HG03175 (cell line): ENCODE results near the gene SNRPD1.
A peak's percentile ranks its signal among the peaks of the same experiment; 100 is the strongest.
"Not testable (repeated sequence)": the region's sequence is repeated elsewhere in the genome, so short reads cannot be mapped to it uniquely, and the experiment has no call there.

Experiments used
- ATAC-seq: cut with Tn5 transposase; IDR thresholded peaks from one replicate; pipeline ENCODE4 v1.9.1; 2021; ENCODE audit warnings: mild to moderate bottlenecking, moderate library complexity; ENCODE audit not compliant: unreplicated experiment

SNRPD1 gene

DNA sequence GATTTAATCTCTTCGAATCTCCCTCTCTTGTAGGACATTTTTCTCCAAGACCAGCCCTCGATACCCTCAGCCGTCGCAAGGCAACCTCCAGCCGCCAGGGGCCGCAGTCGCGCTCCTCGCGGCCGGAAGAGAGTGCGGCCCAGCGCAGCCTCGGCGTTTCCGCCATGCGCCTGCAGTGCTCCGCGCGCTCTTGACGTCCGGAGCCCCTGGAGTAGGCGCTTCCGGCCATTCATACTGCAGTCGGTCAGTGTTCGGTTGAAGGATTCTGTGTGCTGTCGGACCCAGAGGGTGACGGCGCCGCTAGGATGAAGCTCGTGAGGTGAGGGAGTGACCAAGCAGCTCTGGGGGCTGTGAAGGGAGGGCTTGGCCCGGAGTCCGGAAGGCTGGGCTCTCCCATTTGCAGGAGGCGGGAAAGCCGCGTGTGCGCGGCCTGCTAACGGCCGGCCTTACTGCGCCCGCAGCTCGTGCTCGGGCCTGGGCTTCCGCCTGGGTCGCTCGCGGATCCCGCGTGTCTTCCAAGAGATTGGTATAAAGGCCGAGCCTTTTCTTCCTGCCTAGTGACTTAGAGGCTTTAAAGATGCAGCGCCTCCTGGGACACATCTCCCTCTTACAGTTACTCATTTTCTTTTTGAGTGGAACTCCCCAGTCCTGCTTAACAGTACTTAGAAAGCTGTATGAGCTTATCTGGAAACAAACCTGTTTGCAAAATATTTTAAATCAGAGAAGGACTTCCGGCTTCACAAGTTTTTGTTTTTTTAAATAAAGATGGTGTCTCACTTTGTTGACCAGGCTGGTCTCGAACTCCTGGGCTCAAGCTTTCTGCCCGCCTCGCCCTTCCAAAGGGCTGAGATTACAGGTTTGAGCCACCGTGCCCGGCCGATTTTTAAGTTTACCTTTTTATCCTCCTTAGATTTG lies at the start of gene SNRPD1:
Gene SNRPD1, plus strand, starts transcription at position 190 of the 915 bp plus-strand sequence. Its CDS starts 116 bp downstream, at position 306.
- ATAC-seq, result peak; percentile 98

DNA sequence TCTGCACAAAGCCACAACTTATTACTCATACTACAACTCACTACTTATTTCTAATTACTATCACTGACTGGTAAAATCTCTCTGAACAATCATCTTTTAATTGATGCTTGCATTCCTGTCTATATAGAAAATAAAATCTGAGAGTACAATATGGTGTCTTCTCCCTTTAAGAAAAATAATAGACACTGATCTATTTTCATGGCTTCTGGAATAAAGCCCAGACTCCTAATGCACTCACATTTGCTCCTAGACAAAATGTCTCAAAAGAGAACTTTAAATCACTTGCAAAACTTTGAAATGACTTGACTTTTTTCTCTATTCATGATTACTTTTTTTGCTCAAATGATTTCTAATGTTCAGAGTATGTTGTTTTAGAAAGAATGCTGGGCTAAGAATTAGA lies 40.3 kb upstream of the SNRPD1 start:
- no peak for ATAC-seq

DNA sequence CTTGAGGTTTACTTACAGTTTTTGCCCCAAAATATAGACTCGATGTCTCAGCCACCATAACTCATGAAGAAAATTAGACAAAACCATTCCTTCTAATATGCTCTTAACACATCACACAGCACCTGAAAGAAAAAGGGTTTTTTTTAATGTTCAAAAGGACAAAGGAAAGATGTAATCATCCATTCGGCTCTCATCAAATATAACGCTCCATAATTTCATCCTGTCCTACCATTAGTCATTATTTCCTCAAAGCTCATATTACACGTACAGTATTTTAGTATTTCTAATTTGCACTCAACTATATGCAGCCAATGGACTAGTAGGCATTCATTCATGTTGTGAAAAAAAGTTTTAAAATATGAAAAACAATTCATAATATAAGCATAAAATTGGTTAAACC lies 36.5 kb upstream of the SNRPD1 start:
- no peak for ATAC-seq

DNA sequence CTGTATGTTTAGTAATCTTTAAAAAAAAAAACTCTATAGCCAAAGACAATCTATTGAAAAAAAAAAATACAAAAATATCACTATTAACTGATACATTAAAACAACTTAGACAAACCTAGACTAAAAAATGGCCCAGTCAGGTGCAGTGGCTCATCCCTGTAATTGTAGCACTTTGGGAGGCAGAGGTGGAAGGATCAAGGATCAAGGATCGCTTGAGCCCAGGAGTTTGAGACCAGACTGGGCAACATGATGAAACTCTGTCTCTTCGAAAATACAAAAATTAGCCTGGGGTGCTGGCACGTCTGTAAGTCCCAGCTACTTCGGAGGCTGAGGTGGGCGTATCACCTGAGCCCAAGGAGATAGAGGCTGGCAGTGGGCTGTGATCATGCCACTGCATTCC lies 27.7 kb upstream of the SNRPD1 start:
- ATAC-seq, result no peak

DNA sequence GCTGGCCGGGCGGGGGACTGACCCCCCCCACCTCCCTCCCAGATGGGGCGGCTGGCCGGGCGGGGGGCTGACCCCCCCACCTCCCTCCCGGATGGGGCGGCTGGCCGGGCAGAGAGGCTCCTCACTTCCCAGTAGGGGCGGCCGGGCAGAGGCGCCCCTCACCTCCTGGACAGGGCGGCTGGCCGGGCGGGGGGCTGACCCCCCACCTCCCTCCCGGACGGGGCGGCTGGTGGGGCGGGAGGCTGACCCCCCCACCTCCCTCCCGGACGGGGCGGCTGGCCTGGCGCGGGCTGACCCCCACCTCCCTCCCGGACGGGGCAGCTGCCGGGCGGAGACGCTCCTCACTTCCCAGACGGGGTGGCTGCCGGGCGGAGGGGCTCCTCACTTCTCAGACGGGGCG lies 19.8 kb upstream of the SNRPD1 start:
- ATAC-seq, result not testable (repeated sequence)

DNA sequence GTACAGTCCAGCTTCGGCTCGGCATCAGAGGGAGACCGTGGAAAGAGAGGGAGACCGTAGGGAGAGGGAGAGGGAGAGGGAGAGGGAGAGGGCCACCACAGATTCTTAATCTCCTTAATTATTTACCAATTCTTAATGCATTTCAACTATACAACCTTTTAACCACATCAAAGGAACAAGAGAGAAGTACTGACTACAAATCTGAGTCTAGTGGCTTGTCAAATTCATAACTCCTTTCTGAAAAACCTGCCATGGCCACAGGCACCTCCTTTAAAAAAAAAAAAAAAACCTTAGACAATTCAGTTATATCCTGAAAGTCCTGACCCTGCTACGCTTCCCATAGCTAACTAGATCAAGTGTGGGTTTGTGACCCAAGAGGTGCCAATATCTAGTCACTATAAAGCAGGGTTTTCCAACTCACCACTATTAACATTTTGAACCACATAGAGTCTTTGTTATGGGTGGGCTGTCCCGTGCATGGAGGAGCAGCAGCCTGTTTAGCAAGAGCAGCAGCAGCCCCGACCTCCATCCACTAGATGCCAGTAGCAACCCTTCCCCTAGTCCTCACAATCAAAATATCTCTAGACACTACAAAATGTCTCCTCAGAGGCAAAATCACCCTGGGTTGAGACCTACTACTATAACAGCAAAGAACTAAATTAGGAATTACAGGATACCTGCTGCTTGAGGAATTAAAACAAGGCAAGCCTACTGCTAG lies 18.4 kb upstream of the SNRPD1 start:
- no peak for ATAC-seq

DNA sequence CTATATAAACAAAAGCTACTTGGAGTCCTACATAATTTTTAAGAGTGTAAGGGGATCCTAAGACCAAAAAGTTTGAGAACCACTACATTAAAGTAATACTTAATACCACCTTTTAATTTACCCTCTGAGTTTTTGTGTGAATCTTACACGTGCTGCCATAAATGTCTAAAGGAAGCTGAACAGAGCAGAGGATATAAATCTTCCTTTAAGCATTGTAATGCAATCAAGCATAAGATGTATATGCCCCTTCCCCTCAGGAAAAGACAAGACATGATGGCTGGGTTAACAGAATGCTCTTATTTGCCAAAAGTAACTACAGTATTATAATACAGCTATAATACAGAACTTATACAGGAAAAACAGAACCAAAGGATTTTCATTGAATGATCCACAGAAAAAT lies 14.5 kb upstream of the SNRPD1 start:
- no peak for ATAC-seq

DNA sequence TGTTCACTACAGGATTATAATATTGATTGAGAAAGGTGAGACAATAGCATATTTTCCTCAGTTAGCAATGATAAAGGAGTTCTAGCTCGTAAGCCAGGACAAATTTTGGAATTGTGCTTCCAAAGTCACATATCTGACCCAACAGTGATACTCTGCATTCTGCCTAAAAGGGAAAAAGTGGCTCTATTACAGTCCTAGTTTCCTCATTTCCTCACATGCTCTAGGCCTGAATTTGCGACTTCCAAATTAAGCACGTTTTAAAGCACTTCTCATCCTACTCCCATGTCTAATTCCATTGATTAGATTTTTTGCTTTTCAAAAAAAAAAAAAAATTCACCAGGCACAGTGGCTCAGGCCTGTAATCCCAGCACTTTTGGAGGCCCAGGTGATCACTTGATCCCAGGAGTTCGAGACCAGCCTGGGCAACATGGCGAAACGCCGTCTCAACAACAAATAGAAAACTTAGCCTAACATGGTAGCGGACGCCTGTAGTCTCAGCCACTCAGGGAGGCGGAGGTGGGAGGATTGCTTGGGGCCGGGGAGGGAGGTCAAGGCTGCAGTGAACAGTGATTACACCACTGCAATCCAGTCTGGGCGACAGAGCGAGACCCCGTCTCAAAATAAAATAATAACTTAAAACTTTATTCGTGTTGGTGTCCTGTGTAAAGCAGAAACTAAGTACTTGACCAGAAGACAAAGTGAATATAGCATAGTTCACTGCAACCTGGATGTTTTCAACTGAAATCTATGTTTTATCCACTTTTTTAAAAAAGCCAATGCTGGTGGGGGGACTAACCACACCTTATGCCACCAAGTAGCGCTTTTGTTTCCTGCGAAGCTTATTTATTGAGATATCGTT lies 13.2 kb upstream of the SNRPD1 start:
- ATAC-seq, result no peak

DNA sequence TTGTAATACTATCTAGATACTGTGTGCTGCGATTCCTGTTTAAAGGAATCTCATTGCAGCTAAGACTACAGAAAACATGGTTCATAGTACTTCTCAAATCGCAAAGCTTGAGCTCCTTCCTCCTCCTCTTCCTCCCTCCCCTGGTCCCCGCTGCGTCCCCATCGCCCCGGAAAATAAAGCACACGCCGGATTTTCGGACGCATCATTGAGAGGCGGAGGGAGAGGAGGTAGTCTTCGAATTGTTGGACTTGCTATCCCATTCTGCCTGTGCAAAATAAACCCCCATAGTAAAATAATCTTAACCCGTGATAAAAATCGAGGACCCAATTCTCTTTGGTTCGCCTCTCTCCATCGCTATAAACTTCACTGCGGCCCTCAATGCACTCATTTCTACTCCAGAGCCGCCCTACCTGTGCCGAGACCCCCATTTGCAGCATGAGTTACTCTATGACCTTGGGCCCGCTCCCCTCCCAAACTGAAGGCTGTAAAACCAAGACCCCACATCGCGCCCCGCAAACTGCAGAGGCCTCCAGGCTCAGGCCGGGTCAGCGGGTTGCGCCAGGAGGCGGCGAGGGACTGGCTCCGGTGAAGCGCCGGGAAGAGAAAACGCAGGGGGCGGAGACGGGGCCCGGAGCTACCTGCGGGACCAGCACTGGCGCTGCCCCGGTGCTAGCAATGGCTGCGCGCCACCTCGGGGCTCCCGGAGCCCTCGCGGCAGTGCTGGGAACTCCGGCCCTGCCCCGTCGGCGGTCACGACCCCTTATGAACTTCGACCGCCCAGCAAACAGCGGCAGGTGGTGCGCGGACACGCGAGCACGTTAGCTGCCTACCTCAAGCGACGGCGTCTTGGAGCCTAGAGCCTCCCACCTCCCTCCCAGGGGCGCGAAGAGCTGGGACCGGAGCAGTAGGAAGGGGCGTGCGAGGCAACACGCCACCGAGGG lies 12.3 kb upstream of the SNRPD1 start:
- ATAC-seq, result peak; percentile 47

DNA sequence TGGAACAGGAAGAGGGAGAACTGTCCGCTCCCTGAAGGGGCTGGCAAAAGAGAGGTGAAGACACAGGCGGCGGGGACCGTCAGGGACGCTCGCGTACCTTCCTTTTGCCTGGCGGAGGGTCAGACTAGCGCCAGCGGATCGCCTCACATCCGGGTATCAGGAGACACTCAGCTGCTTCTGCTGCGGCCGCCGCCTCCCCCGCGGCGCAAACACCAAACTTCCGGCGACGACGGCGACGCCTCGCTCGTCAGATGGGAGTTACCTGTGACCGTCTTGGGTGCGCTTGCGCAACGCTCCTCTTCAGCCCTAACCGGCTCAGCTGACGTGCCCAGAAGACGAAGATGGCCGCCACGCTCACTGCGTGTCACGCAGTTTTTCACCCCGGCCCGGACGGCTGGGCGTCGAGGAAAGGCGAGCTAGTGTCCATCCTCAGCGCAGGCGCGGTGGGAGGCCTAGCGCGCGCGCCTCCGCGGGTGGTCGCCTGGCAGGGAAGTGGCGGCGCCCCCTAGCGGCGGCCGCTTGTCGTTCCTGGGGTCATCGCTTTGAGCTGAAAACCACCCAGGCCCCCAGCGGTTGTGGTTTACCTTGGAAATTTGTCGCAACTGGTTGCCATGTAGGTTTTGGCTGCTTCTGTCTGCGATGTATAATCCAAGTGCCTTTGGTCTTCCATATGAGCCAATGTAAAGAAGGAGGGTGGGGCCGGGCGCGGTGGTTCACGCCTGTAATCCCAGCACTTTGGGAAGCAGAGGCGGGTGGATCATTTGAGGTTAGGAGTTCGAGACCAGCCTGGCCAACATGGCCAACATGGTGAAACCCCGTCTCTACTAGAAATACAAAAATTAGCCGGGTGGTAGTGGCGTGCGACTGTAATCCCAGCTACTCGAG lies 11.3 kb upstream of the SNRPD1 start, which contains the start of gene ESCO1:
Gene ESCO1, minus strand, starts transcription at position 179 of the 885 bp plus-strand sequence. CDS start 25,861 bp downstream, outside the sequence.
- ATAC-seq, result peak; percentile 85

DNA sequence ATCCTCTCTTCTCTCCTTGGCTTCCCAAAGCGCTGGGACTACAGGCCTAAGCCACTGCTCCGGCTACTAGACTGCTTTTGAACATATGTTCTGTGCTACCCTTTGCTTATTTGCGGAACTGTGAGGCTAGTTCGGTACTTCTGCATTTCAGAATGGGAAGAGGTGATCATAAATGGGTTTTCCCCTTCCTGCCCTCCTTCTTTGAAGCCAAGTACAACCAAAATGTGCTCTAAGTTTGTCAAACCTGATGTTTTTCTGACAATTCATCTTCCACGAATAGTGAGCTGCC lies 9.9 kb upstream of the SNRPD1 start:
- ATAC-seq, result no peak

DNA sequence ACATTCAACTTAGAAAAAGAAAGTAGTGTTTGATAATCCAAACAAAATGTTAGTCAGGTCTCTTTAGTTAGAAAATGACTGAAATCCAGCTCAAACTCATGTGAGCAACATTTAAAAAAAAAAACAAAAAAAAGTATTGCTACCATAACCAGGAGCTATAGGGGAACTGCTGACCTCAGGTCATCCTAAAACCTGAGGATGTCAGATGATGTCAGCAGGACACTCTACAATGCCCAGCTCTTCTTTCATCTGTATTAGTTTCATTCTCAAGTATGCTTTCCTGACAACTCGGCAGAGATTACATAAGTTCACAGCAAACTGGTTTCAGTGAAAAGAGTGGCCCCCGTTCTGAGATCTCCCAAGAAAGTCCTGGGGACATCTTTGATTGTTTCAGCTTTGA lies 7.4 kb upstream of the SNRPD1 start:
- ATAC-seq, result no peak

DNA sequence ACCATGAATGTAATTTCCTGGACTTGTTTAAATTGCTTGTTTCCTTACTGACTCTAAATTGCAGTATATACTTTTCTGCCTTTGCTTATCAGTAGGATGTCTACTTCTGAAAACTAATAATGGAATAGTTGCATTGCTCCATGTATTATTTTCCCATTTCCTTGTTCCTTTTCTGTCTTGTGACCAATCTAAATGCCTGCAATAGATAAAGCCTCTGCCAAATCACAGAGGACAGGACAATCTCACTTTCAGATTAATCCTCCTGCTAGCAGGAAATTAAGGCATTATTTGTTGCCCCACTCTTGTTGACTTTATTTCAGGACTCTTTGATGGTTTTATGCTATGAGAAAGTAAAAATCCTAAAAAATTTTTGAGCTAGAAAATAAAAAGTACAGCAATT lies 6.9 kb upstream of the SNRPD1 start:
- no peak for ATAC-seq

DNA sequence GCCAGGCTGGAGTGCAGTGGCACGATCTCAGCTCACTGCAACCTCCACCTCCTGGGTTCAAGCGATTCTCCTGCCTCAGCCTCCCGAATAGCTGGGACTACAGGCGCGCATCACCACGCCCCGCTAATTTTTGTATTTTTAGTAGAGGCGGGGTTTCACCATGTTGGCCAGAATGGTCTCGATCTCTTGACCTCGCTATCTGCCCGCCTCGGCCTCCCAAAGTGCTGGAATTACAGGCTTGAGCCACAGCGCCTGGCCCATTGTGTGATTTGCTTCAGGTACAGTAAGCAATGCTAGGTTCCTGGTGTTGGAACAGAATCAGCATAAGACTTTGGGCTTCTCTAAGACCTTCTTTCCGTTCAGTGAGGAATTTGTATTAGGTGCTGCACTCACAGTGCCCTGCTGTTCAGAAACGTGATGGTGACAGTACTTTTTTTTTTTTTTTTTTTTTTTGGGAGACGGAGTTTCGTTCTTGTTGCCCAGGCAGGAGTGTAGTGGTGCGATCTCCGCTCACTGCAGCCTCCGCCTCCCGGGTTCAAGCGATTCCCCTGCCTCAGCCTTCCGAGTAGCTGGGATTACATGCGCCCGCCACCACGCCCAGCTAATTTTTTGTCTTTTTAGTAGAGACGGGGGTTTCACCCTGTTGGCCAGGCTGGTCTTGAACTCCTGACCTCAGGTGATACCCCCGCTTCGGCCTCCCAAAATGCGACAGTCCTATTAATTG lies 551 bp upstream of the SNRPD1 start:
- not testable (repeated sequence) for ATAC-seq

DNA sequence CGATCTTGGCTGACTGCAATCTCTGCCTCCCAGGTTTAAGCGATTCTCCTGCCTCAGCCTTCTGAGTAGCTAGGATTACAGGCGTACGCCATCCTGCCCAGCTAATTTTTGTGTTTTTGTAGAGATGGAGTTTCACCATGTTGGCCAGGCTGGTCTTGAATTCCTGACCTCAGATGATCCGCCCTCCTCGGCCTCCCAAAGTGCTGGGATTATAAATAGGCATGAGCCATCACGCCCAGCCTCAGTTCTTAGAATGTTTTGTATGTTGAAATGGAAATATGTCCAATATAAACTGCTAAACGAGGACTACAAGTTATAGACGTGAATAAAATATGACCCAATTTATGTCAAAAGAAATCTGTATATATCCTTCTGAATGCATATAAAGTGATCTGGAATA lies 9.5 kb downstream of the SNRPD1 start:
- not testable (repeated sequence) for ATAC-seq

DNA sequence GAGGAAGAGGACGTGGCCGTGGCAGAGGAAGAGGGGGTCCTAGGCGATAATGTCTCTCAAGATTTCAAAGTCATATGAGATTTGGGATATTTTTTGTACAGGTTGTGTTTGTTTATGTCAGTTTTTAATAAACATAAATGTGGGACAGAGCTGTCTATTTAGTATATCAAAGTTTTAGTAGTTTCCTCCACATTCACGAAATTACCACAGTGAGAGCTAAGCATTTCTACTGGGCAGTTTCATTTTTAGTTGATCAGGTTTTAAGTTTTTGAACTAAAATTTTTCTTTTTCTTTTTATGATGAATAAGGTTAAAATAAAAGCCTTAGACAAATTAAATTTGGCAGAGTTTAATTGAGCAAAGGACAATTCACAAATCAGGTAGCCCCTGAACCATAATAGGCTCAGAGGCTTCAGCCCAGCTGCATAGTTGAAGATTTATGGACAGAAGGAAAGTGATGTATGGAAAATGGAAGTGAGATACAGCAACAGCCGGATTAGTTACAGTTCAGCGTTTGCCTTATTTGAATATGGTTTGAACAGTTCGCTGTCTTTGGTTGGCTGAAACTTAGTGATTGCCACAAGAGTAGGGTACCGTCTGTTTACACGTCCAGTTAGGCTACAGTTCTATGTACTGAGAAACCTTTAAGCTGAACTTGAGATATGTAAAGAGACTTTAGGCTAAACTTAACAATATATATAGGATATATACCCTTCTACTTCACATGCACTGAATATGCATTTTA lies 17.1 kb downstream of the SNRPD1 start:
- ATAC-seq, result peak; percentile 94

DNA sequence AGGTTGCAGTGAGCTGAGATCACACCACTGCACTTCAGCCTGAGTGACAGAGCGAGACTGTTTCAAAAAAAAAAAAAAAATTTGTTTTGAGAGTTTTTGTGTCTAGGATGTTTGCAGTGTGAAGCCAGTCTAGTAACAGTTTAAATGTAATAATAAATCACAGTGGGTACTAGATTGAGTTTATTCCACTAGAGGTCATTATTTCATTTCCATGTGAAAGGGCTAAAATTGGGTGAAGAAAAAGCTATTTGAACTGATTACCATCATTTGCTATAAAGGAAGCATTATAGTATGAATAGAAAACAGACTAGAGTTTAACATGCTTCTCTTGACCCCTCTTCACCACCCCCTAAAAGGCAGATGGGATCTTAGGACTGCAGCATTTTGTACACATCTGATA lies 20.3 kb downstream of the SNRPD1 start:
- ATAC-seq, result no peak
